ENCODE data around the gene CLP1. TPM values are rescaled to one million over a fixed set of nuclear protein-coding genes. Genes with fewer than 3 reads are reported as not detected.

The CLP1 gene
- total and polyA plus RNA-seq, 10 of the 15 experiments (the other 5 are each of a cell fraction or from before 2014, with no cell fraction given): 19.9 to 45.7 (median 27.8) TPM

DNA sequence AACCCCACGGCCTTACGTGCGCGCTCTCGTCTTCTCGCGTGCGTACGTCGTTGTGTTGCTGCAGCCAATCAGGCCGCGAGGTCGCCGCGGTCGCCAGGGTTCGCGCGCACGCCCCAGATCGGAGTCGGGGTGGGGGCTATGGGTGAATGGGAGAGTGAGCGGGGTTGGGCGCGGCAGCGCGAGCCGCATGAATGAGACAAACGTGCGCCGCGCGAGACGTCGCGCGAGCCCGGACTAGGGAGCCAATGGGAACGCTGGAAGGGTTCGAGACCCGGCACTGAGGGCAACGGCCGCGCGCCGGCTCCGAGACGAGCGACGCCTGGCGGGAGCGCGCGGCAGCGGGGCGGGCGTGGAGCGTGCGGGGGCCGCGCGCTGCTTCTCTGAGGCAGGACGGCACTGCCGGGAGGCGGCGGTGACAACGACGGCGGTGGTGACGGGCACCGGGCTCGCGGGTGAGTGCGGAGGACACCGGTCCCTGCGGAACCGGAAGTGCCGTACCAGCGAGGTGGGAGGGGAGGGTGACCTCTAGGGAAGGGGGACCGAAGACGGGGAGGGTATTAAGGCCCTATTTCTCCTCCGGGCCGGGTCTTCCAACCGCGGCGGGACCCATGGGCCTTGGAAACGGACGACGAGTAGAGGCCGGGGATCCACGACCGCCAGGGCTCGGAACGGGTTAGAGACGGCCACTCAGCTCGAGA, 10.3 kb downstream of the CLP1 start, which contains the start of gene ZDHHC5 (continued):
- TF ChIP-seq CBX5 (IDR thresholded peaks at IDR 0.05; ENCODE audit: low read depth): no peak
- TF ChIP-seq, protein P1, sequence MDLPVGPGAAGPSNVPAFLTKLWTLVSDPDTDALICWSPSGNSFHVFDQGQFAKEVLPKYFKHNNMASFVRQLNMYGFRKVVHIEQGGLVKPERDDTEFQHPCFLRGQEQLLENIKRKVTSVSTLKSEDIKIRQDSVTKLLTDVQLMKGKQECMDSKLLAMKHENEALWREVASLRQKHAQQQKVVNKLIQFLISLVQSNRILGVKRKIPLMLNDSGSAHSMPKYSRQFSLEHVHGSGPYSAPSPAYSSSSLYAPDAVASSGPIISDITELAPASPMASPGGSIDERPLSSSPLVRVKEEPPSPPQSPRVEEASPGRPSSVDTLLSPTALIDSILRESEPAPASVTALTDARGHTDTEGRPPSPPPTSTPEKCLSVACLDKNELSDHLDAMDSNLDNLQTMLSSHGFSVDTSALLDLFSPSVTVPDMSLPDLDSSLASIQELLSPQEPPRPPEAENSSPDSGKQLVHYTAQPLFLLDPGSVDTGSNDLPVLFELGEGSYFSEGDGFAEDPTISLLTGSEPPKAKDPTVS (IDR thresholded peaks at IDR 0.05; ENCODE audit: low read depth, low read length): no peak
- TF ChIP-seq NRF1 (conservative IDR thresholded peaks at IDR 0.05; ENCODE audit: low read depth, low read length): no peak
- TF ChIP-seq SMARCA5 (IDR thresholded peaks at IDR 0.05): peak; percentile 90
- peak; percentile 10; the same call in 1 of the 2 replicates for TF ChIP-seq SPI1 (IDR thresholded peaks at IDR 0.05; ENCODE audit: borderline replicate concordance, insufficient read depth, low read depth, low read length)

DNA sequence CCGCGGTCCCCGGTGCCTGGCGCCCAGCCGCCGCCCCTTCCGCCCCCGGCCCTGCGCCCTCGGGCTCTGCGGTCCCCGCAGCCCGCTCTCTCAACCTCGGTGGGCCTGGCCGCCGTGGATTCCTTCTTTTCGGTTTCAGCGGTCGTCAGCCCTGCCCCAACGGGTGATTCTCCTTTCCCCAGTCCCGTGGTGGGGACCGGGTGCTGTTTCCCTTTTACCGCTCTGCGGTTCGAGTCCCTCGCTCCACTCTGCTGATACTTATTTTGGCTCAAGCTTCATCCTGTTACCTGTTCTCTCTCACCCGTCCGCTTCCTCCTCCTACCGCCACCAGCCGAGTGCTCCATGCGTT, 10.8 kb downstream of the CLP1 start:
- no peak for FAIRE-seq
- no TSS peak for BruUV-seq (replicated peaks)
- SMC1A ChIA-PET (ENCODE audit: uncharacterized antibody, unreplicated experiment): no interaction called here
- TF ChIP-seq RUNX3 (IDR thresholded peaks at IDR 0.05; ENCODE audit: low read length): peak; percentile 27; the same call in 1 of the 2 replicates
- TF ChIP-seq, protein P2, sequence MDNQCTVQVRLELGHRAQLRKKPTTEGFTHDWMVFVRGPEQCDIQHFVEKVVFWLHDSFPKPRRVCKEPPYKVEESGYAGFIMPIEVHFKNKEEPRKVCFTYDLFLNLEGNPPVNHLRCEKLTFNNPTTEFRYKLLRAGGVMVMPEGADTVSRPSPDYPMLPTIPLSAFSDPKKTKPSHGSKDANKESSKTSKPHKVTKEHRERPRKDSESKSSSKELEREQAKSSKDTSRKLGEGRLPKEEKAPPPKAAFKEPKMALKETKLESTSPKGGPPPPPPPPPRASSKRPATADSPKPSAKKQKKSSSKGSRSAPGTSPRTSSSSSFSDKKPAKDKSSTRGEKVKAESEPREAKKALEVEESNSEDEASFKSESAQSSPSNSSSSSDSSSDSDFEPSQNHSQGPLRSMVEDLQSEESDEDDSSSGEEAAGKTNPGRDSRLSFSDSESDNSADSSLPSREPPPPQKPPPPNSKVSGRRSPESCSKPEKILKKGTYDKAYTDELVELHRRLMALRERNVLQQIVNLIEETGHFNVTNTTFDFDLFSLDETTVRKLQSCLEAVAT (IDR thresholded peaks at IDR 0.05): peak; percentile 62
- TF ChIP-seq ZNF384 (IDR thresholded peaks at IDR 0.05; ENCODE audit: borderline replicate concordance, low read depth, low read length): no peak
- TF ChIP-seq, protein P3, sequence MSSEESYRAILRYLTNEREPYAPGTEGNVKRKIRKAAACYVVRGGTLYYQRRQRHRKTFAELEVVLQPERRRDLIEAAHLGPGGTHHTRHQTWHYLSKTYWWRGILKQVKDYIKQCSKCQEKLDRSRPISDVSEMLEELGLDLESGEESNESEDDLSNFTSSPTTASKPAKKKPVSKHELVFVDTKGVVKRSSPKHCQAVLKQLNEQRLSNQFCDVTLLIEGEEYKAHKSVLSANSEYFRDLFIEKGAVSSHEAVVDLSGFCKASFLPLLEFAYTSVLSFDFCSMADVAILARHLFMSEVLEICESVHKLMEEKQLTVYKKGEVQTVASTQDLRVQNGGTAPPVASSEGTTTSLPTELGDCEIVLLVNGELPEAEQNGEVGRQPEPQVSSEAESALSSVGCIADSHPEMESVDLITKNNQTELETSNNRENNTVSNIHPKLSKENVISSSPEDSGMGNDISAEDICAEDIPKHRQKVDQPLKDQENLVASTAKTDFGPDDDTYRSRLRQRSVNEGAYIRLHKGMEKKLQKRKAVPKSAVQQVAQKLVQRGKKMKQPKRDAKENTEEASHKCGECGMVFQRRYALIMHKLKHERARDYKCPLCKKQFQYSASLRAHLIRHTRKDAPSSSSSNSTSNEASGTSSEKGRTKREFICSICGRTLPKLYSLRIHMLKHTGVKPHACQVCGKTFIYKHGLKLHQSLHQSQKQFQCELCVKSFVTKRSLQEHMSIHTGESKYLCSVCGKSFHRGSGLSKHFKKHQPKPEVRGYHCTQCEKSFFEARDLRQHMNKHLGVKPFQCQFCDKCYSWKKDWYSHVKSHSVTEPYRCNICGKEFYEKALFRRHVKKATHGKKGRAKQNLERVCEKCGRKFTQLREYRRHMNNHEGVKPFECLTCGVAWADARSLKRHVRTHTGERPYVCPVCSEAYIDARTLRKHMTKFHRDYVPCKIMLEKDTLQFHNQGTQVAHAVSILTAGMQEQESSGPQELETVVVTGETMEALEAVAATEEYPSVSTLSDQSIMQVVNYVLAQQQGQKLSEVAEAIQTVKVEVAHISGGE (CRISPR knock-in tag; IDR thresholded peaks at IDR 0.05): no peak
- no peak for TF ChIP-seq ZZZ3 (IDR thresholded peaks at IDR 0.05; ENCODE audit: control insufficient read depth, insufficient read length, low read depth)
- TF ChIP-seq NR2C2 (IDR thresholded peaks at IDR 0.05; ENCODE audit: borderline replicate concordance, control insufficient read depth, insufficient read length, low read depth): no peak
- TF ChIP-seq EGR1 (IDR thresholded peaks at IDR 0.05; ENCODE audit: borderline replicate concordance in 1 of 2, low read depth in 2 of 2, low read length in 2 of 2): peak in 1 of 2 experiments; percentile 39; a peak in 1 of 3 replicates
- no peak for TF ChIP-seq RFX5 (IDR thresholded peaks at IDR 0.05; ENCODE audit: low read depth, low read length)

More for the DNA sequence above, 10.8 kb downstream of the CLP1 start:
- ChIA-PET CTCF (interaction anchor here (0.6 to 4.3 kb wide), 2 partner anchors 11 to 132 kb away, joined by 3 to 28 read pairs; partner anchors contain the start of gene CLP1), POLR2A (interaction anchor here (1.7 to 2.3 kb wide), 2 partner anchors 10 to 74 kb away, joined by 5 to 7 read pairs; partner anchors contain the start of genes CLP1 and SELENOH), RAD21 (ENCODE audit: unreplicated experiment) (interaction anchor here (4.8 kb wide), 1 partner anchor 132 kb away, joined by 22 read pairs; no protein-coding TSS in a partner anchor)
- 0% methylated on average over 23 of the region's 31 CpGs for WGBS (ENCODE audit: insufficient coverage, insufficient replicate concordance, low lambda C conversion rate, missing lambda C conversion rate)
- Histone ChIP-seq H4K20me1 (ENCODE audit: control insufficient read depth, insufficient read depth) (peaks cover 7% of the 10 kb centered on the region; the same call in 1 of the 2 replicates), H2AFZ (ENCODE audit: control insufficient read depth, low read depth, low read length) (peak overlapping the region; percentile 72), H3K9ac (ENCODE audit: control insufficient read depth, insufficient read depth, low read length) (peak overlapping the region; percentile 89), H3K4me1 (ENCODE audit: control insufficient read depth, insufficient read depth, low read length) (peaks cover 7% of the 10 kb centered on the region), H3K27me3 (replicated peaks in 1 of 2; ENCODE audit: control insufficient read depth in 2 of 2, insufficient read depth in 2 of 2, low read length in 1 of 2) (no peaks in the 10 kb centered on the region), H3K4me3 (peak overlapping the region; percentile 90), H3K9me3 (replicated peaks; ENCODE audit: control insufficient read depth, insufficient read depth, low read length) (no peaks in the 10 kb centered on the region), H3K79me2 (ENCODE audit: control insufficient read depth, insufficient read depth, low read length) (peaks cover 54% of the 10 kb centered on the region), H3K4me2 (ENCODE audit: control insufficient read depth, insufficient read depth) (peak overlapping the region; percentile 87), H3K36me3 (ENCODE audit: control insufficient read depth in 2 of 2, insufficient read depth in 2 of 2, low read length in 1 of 2) (peaks cover 4 to 11% of the 10 kb centered on the region in 2 experiments), H3K27ac (ENCODE audit: control insufficient read depth, insufficient read depth) (peak overlapping the region; percentile 99)
- in situ Hi-C loops (cut with MboI): loop anchor here (10.0 kb wide), 1 partner anchor 856 kb away; no protein-coding TSS in a partner anchor
- intact Hi-C loops (cut with micrococcal nuclease; ENCODE audit: unreplicated experiment): loop anchor here (5.0 kb wide), 1 partner anchor 1889 kb away; no protein-coding TSS in a partner anchor
- DNase-seq (ENCODE audit: low read depth, low spot score) (no peak), ATAC-seq (peak; percentile 24)
